Stimulated activated CD4-positive, alpha-beta T cell treated with anti-CD3 and anti-CD28 coated beads, Interleukin-4, amount 100 ng/mL, for 24 hours (primary cell): ENCODE measurements around the gene F10.
A peak's percentile ranks its signal among the peaks of the same experiment; 100 is the strongest.

Experiments used
- DNase-seq: peaks from one replicate; pipeline ENCODE4 v3.0.0-alpha.2; 2020

Gene F10

DNA sequence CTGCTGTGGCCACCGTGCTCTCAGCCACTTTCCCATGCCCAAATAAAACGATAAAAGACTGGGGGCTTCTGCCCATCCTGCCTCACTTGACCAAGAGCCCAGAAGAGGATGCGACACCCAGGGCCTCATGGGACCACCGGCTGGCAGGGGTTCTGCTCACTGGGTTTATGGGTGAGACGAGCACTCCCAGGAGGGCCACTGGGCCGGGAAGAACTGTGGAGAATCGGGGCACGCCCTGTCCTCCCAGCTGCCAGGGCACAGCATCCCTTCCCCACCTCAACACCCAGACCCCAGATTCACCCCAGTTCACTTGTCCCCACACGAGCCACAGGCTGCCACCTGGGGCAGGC lies 4.7 kb upstream of the F10 start:
- DNase-seq = no peak

DNA sequence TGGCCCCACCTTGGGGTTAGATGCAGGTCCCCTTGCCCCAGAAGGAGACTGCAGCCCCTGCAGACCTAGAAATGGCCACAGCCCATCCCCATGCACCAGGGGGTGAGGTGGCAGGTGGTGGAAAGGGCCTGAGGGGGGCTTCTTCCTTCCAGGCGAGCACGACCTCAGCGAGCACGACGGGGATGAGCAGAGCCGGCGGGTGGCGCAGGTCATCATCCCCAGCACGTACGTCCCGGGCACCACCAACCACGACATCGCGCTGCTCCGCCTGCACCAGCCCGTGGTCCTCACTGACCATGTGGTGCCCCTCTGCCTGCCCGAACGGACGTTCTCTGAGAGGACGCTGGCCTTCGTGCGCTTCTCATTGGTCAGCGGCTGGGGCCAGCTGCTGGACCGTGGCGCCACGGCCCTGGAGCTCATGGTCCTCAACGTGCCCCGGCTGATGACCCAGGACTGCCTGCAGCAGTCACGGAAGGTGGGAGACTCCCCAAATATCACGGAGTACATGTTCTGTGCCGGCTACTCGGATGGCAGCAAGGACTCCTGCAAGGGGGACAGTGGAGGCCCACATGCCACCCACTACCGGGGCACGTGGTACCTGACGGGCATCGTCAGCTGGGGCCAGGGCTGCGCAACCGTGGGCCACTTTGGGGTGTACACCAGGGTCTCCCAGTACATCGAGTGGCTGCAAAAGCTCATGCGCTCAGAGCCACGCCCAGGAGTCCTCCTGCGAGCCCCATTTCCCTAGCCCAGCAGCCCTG lies 4.2 kb upstream of the F10 start:
- DNase-seq = no peak

DNA sequence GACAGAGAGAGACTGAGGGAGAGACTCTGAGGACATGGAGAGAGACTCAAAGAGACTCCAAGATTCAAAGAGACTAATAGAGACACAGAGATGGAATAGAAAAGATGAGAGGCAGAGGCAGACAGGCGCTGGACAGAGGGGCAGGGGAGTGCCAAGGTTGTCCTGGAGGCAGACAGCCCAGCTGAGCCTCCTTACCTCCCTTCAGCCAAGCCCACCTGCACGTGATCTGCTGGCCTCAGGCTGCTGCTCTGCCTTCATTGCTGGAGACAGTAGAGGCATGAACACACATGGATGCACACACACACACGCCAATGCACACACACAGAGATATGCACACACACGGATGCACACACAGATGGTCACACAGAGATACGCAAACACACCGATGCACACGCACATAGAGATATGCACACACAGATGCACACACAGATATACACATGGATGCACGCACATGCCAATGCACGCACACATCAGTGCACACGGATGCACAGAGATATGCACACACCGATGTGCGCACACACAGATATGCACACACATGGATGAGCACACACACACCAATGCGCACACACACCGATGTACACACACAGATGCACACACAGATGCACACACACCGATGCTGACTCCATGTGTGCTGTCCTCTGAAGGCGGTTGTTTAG lies 3.3 kb upstream of the F10 start:
- no peak for DNase-seq

DNA sequence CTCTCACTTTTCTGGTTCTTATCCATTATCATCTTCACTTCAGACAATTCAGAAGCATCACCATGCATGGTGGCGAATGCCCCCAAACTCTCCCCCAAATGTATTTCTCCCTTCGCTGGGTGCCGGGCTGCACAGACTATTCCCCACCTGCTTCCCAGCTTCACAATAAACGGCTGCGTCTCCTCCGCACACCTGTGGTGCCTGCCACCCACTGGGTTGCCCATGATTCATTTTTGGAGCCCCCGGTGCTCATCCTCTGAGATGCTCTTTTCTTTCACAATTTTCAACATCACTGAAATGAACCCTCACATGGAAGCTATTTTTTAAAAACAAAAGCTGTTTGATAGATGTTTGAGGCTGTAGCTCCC lies 2.8 kb upstream of the F10 start:
- no peak for DNase-seq

DNA sequence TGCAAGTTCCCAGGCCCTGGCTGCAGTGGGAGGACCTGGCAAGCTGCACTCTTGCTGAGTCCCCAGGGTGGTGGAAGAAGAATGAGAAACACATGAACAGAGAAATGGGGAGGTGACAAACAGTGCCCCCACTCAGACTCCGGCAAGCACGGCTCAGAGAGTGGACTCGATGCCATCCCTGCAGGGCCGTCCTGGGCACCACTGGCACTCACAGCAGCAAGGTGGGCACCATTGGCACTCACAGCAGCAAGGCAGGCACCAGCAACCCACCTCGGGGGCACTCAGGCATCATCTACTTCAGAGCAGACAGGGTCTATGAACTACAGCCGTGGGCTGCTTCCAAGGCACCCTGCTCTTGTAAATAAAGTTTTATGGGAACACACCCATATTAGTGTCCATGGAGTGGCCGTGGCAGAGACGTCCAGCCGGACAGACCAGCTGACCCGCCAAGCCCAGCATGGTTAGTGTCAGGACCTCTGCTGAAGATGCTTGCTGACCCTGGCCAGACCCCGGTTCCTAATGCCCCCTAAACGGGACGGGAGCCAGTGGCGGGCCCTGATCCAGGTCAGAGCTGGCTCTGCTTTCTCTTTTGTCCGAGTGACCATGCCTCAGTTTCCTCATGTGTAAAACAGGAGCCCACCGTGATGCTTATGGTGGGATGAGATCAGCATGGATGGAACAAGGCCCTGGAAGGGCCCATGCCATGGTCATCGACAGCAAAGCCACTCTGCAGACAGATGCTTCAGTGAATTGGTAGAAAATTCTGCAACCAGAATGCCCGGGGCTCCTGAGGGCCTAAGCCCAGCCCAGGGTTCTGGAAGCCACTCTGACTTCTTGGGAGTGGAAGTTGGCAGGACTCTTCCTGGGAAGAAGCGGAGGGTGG lies 2.1 kb upstream of the F10 start:
- no peak for DNase-seq

DNA sequence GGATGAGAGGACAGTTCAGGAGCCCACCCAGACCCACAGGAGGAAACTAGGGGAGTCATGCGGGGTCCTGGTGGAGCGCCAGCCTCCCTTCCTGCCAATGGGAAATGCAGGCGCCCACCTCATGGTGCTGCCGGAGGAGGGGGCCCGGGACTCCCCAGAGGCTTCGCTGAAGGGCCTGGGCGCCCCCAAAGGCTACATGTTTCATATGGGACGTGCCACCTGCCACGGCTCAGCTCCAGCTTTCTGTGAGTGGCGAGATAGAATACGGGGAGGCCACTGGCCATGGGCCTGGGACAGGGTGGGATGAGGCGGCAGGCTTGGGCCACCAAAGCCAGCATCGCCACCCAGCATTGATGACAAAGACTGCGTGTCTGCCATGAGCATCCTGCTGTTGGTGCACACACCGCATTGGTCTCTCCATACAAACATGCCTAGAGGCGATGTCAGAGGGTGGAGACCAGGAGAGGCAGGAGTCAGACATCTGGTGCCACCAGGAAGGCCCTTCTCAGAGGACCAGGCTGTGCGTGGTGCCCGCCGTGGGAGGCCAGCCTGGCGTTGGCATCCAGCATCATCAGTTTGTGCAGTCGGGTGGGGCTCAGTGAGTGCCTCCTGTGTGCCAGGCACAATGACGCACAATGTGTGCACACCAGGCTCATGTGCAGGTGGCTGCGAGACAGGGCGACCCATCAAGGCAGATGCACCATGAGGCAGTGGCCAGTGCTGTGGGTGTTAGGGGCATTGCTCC lies 1.2 kb upstream of the F10 start:
- no peak for DNase-seq

DNA sequence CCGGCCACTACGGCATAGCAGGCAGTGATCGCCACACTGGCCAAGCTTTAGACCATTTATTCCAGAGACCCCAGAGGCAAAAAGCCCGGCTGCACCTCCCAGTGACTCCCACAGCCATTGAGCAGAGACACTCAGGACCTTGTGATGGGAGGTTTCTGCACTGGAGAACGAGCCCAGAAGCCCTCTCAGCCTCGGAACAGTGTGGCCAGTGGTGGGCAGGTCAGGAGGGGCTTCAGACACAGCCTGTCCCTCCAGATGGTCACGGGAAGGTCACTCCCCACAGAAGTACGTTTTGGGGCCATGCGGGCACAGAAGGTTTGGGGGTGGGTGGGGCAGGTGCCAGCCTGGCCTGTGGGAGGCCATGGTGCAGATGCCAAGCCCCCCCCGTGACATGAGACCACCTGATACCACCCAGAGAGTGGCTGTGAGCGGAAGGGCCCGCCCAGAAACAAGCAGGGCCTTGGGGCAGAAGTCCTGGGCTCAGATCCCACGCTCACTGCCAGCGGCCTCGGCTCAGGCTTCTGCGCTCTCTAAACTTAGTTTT lies 599 bp upstream of the F10 start:
- DNase-seq = no peak

DNA sequence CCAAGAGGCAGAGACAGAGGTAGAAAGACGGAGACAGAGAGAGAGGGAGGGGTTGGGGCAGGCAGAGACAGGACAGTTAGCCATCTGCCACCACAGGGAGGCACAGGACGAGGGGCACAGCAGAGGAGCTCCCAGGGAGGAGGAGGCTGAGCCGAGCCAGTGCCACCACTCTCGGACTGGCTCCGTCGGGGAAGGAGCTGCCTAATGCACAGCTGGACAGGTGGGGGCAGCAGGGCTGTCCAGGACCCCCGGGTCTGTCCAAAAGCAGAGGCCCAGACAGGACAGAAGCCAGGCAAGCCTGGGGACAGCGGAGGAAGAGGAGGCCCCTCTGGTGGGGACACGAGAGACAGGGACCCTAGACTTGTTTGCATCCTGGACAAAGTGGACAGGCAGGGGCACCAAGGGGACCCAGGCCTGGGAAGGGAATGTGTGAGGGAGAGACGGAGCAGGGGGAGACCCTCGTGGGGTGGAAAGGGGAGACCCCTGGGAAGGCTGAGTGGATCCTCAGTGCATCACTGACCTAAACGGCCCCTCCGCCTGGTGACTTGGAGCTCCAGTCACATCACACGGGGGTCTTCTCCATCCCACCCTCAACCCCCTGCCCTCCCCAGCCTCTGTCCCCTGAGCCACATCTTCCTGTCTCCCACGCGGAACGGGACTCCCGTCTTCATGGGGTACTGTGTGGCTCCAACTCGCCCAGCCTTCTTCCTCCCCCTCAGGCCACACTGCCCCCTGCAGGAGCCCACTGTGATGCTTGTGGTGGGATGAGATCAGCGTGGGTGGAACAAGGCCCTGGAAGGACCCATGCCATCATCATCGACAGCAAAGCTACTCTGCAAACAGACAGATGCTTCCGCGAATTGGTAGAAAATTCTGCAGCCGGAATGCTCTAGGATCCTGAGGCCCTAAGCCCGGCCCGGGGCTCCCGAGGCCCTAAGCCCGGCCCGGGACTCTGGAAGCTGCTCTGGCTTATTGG lies 915 bp downstream of the F10 start:
- DNase-seq = no peak

DNA sequence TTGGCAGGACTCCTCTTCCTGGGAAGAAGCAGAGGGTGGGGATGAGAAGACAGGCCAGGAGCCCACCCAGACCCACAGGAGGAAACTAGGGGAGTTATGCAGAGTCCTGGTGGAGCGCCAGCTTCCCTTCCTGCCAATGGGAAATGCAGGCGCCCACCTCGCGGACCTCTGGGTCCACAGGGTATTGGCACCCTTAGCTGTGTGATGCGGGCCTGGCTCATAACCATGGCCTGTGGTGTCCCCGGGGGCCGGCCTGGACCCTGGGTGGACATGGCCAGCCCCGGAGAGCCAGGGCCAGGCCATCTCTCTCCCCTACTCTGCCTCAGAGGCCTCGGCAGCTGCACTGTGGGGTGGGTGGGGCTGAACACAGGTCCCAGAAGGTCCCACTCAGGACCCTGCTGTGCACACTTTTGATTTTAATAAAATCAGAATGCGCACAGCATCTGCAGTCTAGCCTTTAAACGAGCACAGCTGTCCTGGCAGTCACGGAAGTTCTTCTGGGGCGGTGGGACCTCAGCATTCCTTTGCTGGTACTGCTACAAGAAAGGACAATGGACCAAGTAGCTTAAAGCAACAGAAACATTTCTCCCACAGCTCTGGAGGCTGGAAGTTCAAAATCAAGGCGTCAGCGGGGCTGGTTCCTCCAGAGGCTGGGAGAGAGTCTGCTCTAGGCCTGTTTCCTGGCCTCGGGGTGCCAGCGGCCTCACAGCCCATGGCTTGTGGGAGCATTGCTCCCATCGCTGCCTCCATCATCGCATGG lies 1.8 kb downstream of the F10 start:
- no peak for DNase-seq

DNA sequence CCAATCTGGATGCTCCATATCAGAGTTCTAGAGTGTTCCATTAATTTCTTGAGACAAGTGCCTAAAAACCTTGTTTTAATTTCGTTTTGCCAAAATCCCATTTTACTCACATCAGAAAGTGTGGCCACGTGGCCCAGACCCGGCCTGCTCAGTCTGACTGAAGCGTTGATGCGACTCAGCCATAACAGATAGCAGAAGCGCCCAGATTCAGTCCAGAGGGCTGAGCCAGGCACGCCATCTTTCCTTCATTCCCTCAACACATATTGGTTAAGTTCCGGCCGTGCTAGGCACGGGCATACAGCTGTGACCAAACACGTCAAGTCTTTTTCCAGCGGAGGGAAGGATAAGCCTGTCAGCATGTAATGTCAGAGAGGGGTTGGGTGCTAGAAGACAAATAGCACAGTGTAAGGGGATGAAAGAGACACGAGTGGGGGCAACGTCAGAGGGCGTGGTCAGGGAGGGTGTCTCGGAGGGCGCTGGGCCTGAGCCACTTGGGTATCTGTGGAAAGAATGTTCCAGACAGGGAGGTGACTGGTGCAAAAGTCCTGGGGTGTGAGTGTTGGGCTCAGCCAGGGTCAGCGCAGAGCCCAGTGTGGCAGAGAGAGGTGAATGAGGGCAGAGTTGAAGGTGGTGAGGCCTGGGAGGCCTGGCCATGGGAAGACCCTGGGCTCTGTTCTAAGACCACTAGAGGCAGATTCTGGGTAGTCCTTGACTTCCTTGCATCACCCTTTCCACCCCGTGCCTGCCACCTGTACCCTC lies 3.1 kb downstream of the F10 start:
- no peak for DNase-seq

DNA sequence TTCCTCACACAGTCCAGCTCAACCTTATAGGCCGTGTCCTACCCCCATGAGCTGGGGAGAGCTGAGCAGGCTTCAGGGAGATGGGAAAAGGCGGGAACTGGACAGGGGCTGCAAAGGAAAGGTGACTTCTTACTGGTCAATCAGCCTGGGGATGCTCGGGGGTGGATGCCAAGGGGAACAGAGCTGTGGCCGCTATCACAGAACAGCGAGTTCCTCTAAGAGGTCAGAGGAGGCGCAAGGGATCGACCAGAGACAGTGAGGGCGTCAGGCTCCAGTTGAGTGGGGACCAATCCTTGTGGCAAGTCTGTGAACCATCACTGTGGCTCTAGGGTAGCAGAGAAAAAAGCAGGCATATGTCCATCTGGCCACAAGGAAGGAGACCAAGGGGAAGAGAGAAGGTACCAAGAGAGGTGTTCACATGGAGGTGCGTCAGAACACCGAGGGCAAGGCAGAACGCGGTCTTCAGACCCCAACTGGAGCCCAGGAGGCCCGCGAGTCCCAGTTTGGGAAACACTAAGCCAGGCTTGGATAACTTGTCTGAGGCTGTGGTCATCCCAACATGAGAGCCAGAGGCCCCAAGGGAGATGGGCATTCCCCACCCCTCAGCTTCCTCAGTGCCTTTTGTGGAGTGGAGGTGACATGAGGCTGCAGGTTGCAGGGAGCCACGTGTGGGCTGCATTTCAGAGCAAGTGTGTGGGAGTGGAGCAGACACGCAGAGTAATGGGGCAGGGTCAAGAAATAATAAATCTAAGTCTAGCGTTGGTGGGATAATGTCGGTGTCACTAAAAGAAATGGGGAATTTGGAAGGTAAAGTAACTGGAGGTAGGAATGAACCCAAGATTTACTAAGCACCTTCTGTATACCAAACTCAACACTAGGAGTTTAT lies 3.9 kb downstream of the F10 start:
- no peak for DNase-seq

DNA sequence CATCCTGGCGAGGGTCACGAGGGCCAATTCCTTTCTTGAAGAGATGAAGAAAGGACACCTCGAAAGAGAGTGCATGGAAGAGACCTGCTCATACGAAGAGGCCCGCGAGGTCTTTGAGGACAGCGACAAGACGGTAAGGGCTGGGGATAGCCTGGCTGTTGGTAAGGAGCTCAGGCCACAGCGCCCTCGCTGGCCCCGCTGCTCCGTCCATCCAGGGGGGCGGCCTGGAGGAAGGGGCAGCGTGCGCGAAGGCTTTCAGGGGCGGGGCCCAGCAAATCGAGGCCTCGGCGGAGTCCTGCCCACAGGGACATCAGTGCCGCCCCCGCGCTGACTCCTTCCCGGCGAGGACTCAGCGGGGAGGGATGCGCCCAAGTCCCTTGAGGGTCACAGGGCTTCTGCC lies 6.9 kb downstream of the F10 start:
- no peak for DNase-seq

DNA sequence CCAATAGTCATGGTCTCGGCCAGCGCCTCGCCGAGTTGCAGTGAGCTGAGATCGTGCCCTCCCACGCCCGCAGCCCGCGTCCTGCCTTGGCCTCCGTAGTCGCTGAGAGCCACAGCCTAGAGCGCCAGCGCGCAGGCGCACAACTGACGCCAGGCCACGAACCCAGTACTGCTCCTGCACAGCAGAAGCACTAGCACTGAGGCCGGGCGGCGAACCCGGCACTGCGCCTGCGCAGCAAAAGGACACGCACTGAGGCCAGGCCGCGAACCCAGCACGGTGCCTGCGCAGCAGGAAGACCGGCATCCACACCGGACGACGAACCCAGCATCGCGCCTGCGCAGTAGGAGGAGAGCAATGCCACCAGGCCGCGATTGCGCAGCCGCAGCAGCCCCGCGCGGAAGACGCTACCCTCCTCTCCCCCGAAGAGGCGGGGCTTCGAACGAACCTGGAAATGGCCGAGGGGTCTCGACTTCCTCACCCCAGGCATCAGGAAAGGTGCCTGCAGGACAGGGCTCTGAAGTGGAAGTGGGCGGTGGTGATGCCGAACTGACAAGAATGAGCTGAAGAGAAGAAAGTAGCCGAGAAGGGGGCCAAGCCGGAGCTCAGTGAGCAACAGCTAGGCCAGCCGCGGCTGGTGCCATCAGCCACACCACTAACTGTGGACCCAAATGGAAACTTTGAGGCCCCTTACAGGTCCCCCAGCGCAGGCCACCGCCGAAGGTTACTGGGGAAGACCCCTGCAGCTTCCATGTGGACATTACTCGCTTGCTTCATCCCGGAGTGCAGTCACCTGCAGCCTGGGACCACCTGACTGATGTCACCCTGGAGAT lies 7.5 kb downstream of the F10 start:
- DNase-seq = peak; percentile 35

DNA sequence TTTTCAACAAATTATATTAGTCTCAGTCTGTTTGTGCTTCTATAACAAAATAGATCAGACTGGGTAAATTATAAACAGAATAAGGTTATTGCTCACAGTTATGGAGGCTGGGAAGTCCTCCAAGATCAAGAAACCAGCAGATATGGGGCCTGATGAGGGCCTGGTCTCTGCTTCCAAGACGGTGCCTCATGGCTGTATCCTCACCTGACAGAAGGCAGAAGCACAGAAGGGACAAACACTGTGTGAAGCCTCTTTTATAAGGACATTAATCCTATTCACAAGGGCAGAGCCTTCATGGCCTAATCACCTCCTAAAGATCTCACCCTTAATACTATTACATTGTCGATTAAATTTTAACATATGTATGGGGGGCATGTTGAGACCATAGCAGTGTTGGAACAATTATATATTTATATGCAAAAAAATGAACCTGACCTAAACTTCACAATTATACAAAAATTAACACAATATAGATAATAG lies 12.7 kb downstream of the F10 start:
- DNase-seq = no peak

DNA sequence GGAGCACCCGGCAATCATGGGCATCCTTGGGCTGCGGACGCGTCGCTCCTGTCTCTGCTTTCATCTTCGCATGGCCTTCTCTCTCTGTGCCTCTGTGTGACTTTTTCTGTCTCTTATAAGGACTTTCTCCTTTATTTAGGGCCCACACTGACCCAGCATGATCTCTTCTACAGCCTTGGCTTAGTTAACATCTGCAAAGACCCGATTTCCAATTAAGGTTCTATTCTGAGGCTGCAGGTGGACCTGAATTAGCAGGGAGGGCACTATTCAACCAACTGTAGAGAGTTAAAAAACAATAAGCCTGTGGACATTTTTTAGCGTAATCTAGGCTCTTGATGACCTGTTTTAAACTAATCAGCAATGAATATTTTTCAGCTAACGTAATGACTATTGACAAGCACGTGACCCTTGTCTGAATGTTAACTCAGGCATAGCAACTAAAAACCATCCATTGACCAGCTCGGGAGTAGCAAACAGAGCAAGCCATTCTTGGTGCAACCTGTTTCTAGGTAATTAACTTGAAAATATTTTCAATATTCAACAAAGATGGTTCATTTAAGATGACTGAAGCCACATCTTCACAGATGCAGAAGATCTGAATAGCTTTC lies 15.2 kb downstream of the F10 start:
- DNase-seq = no peak

DNA sequence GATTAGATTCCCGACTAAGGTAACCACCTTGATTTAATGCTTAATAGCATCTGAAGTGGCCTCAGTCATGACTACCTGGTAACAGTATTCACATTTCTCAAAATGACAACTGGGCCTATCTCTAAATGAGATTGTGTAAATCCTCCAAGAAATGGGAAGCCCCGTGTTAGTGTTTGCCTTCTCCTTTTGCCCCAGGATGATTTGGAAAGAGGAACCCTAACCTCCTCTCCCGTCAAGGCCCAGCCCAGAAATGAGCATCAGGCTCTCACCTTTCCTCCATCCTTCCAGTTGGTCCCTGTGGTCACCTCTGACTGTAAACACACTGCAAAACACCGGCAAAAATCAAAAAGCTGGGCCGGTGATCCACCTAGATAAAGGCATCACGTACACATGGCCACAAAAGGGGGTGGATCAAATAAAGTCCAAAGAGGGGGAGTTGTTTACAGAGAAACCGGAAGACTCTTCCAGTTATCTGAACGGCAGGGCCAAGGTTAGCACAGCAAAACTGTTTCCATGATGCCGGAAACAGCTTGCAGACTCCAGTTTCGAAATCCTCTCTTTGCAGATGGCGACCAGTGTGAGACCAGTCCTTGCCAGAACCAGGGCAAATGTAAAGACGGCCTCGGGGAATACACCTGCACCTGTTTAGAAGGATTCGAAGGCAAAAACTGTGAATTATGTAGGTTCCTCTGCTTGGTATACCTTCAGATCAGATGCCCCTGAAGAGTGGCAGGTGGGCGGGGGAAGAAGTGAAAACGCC lies 16.4 kb downstream of the F10 start:
- no peak for DNase-seq

DNA sequence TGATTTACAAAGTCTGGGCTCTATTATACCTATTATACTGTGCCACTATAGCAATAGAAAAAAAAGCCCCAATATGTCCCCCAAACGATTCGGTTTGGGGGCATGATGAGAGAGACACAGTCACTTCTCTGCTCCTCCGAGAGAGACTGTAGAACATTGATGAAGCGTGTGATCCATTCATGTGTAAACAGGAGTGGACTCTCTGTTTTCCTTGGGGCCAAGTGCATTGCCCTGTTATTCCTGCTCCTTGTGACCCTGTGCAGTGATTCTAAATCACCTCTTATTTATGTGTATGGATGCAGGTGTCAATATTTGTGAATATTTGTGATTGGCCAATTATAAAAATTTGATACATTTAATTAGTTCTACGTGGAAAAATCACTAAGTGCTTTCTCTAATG lies 17.0 kb downstream of the F10 start:
- no peak for DNase-seq
